ENCODE results near the gene CMSS1.
"Not testable (repeated sequence)": the region's sequence is repeated elsewhere in the genome, so short reads cannot be mapped to it uniquely, and the experiment has no call there.

CMSS1 gene

DNA sequence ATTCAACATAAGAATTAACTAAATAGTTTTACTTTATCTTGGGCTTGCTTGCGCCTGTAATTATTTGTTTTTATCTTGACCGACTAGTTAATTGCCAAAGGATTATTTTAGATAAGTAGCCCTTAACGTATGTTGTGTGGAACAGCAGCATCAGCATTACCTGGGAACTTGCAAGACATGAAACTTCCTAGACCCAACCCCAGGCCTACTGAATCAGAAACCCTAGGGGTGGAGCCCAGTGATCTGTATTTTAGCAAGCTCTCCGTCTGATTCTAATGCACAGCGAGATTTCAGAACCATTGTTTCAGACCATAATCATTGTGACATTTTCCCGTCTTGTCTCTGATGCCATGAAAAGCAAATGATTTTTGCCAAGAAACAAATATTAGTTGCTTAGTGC, 265.5 kb downstream of the CMSS1 start:
- no peak for DNase-seq (ENCODE audit: low read depth)

DNA sequence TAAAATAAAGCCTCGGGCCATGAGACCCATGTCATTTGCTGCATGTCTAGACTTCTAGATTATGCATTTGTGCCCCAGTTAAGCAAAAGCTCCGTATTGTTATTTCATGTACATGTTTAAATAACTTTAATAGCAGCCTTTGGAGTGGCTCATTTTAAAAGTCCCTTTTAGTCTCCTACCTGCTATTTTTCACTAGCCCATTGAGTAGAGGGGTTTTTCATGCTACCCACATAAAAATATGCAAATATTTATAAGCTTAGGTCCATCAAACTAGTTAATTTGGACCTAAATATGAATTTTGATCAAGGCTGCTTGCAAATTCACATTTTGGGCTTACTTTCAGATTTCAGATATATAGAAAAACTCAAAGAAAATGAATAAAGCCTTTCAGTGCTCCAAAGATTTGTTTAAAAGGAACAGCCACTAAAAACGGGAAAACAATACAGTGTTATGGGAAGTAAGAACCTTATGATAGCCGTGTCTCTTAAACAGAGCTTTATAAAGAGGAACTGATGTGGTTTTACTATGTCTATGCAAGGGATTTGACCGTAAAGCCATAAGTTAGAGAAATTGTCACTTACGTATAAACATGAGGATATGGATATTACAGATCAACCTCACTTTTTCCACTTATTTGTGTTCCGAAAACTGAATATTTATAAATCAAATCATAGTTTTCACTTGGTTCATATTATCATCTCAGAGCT, 266.6 kb downstream of the CMSS1 start:
- DNase-seq (ENCODE audit: low read depth), result no peak

DNA sequence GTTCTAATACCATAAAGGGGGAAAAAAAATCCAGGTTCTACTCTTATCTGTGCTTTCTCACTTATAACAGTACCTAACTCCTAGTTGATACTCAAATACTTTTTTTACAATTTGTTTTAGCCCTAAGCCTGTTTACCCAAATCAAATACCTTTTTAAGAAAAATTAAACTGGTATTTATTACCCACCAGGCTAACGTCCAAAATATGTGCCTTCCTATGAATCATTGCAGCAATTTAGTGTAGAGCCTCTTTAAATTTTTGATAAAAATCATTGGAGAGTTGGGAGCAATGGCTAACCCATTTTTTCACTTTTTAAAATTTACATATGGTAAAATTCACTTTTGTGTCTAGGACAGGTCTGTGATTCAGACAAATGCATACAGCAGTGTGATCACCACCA, 268.7 kb downstream of the CMSS1 start:
- no peak for DNase-seq (ENCODE audit: low read depth)

DNA sequence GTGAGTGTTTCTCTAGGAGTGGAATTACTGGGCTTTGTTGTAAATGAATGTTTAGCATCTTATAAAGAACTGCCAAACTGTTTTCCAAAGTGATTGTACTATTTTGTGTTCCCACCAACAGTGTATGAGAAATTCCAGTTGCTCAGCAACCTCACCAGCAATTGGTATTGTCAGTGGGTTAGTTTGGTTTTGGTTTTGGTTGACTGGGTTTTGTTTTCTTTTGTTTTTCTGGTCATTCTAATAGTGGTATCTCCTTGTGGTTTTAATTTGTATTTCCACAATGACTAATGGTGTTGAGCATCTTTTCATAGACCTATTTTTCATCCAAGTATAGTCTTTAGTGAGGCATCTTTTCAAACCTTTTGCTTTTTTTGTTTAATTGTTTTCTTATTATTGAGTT, 269.5 kb downstream of the CMSS1 start:
- no peak for DNase-seq (ENCODE audit: low read depth)

DNA sequence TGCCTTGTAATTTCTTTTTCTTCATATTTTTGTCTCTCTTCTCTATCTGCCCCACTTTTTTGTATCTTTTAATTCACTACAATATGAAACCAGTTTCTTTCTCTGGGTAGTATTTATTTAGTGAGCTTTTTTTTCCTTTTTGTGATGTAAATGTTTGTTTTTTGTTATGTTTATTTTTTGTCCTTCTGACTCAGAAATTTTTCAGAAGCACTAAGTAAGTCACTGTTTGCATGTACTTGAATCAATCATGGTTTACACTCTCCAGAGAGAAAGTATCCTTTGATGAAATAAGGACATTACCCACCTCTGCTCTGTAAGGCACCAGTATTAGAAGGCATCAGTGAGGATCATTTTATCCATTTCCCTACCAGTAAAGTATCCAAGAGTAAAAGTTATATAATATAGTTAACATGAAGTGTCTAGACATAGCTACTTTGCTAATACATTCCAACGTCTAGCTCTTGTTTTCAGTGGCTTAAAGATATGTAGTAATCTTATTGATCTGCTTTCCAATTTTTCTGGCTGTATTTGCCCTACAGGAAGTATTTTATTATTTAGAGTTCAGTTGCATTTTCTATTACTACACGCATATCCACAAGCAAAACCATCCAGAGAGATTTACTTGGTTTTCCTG, 271.2 kb downstream of the CMSS1 start:
- no peak for DNase-seq (ENCODE audit: low read depth)

DNA sequence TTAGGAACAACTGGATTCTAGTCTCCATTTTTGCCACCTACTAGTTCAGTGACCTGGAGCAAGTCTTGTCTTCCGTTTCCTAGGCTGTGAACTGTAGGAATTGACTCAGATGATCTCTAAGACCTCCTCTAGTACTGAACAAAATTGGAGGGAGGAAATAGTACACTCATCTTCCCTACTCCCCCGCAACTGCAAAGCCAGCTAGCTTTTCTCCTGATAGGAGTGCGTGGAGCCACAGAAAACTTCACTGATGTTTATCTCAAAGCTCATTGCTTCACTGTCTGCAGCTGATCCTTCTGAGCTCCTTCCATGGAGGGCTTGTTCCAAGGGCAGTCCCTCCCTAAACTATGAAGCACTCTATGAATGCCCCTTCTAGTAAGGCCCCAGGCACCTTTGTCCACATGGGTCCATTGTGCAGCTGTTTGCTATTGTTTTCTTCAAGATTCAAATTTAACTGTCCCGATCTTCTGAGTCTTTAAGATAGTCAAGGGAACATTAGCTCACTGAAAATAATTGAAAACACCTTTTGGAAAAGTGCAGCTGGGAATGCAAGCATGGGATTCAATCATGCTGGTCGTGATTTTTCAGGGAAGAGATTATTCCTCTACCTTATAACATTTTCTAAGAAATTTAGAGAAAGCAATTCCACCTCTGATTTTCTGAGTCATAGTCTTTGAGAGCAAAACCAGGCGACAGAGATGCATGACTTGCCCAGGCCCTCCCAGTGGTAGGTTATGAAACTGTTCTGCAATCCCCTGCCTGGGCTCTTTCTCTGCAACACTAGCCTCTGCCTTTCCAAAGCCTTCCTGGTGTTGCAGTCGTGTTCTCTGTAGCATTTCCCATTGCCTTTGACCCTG, 272.4 kb downstream of the CMSS1 start:
- DNase-seq (ENCODE audit: low read depth), result no peak

DNA sequence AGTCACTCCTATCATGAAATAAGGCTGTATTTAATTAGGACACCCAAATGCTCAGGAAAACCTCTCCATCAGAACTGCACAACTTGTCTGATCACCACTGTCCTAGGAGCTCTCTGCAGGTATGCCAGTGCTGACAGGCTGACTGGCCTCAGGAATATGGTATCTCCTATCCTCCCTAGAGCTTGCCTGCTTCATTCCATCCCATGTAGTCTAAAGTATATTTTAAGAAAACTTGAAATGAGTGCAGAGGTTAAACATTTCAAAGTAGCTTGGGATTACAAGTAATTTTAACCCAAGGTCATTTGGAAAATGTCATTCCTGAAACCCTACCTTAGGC, 273.0 kb downstream of the CMSS1 start:
- no peak for DNase-seq (ENCODE audit: low read depth)

DNA sequence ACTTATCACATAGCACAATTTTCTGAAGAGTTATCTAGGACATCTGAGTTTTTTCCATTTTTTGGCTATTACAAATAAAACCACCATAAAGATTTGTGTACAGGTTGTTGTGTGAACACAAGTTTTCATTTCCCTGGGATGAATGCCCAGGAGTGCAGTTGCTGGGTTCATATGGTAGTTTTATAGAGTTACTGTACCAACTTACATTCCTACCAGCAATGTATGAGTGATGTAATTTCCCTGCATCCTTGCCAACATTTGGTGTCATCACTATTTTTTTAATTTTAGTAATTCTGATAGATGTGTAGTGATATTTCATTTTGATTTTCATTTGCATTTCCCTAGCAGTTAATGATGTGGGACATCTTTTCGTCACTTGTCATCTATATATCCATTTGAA, 276.2 kb downstream of the CMSS1 start:
- no peak for DNase-seq (ENCODE audit: low read depth)

DNA sequence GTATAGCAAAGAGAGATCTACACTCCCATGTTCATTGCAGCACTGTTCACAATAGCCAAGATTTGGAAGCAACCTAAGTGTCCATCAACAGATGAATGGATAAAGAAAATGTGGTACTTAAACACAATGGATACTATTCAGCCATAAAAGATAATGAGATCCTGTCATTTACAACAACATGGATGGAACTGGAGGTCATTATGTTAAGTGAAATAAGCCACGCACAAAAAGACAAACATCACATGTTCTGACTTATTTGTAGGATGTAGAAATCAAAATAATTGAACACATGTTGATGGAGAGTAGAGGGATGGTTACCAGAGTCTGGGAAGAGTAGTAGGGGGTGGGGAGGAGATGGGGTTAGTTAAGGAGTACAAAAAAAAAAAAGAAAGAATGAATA, 278.6 kb downstream of the CMSS1 start:
- not testable (repeated sequence) for DNase-seq (ENCODE audit: low read depth)

DNA sequence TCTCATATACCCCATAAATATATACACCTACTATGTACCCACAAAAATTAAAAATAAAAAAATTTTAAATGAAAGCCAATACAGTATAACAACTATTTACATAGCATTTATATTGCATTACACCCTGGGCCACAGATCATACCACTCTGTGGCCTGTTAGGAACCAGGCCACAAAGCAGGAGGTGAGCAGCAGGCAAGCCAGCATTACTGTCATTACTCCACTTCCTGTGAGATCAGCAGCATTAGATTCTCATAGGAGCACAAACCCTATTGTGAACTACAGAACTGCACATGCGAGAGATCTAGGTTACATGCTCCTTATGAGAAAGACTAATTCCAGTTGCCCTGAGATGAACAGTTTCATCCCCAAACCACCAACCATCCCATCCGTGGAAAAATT, 279.2 kb downstream of the CMSS1 start:
- no peak for DNase-seq (ENCODE audit: low read depth)

DNA sequence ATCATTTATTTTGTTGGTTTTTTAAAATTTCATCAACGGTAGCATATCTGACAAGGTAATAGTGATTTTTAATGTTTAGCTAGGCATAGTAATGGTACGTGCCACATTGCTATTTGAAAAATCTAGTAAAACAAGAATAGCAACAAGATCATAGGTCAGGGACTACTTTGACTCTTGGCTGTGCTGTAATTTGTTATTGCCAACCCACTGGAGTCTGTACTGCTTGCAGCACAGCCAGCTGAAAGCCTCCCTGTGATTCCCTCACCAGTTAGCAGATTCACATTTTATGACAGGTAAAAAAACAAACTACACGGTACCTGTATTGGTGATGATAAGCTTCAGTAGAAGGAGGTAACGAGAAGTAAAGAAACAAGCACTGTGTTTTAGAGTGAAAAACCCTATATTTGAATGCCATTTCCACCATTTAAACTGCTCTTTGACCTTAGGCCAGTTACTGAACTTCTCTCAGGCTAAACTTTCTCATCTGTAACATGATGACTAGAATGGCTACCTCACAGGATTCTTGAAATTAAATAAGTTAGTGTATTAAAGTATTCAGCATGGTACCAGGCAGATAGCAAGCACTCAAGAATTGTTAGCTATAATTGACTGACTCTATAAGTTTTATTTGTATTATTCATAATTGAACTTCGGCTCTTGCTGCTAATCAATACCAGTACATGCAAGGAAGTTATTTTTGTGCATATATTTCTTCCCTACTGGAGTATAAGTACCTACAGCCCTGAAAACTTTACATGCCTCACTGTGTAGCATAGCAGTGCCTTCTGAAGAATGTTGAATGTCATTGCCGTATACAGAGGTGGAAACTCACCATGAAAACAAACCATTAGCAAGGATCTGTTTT, 280.5 kb downstream of the CMSS1 start:
- no peak for DNase-seq (ENCODE audit: low read depth)

DNA sequence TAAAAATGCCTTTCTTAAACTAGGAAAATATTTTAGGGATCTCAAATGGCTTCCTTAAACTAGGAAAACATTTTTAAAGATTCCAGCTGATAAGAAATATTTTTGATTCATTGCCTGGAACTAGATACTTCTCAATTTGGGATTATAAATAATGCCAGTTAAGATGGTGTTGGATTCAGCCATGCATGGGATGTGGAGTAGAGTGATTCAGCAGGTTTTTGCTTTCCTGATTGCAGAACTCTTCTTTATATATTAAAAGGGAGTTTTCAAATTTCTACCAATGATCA, 281.1 kb downstream of the CMSS1 start:
- DNase-seq (ENCODE audit: low read depth), result no peak

DNA sequence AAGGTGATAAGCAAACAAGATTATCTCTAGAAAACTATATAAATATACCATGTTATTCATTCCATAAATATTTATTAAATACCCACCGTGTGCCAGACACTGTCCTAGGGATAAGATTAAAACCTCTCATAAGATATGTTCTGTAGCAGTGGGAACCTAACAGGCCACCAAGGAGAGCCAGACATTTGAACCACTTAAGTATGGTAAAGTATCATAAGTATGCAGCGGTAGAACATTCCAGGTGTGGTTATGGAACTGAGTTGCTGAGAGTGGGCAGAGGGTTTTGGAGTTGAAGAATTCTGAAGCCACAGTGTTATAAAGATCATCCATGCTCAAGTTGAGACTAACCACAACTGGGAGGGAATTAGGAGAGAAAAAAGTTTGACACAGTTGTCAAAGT, 282.0 kb downstream of the CMSS1 start:
- DNase-seq (ENCODE audit: low read depth), result no peak

DNA sequence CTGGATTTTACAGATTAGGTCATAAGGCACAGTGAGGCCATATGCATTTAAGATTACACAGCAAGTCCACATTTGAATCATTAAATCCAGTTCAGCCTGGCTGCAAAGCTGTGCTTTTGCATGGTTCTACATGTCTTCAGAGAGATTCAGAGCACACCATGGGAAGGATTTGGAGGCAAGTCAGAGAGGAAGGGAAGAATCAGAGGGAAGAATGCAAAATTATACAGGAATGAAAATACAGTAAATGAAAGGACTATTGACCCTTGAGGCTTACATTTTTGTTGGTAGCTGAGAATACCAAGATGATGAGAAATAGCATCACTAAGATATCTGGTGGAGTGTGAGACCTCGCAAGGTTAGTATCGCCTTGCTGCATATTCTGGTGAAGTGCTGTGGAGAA, 282.8 kb downstream of the CMSS1 start:
- no peak for DNase-seq (ENCODE audit: low read depth)

DNA sequence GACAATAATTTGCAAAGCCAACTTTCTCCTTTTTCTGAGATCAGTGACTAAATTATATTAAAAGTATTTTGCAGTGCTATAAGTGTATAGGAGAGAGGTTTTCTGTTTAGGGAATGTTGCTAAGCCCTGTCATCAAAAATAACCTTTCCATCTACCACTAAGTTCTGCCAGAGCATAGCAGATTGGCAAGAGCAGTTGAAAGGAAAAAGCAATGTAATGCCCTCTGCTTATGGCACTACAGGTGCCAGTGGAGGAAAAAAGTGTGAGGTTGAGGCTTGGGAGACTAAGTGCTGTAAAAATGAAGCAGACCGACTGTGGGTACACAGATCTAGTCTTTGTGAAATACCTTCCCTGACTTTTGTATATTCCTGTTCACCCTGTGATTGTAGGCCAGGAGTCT, 285.1 kb downstream of the CMSS1 start:
- DNase-seq (ENCODE audit: low read depth), result no peak

DNA sequence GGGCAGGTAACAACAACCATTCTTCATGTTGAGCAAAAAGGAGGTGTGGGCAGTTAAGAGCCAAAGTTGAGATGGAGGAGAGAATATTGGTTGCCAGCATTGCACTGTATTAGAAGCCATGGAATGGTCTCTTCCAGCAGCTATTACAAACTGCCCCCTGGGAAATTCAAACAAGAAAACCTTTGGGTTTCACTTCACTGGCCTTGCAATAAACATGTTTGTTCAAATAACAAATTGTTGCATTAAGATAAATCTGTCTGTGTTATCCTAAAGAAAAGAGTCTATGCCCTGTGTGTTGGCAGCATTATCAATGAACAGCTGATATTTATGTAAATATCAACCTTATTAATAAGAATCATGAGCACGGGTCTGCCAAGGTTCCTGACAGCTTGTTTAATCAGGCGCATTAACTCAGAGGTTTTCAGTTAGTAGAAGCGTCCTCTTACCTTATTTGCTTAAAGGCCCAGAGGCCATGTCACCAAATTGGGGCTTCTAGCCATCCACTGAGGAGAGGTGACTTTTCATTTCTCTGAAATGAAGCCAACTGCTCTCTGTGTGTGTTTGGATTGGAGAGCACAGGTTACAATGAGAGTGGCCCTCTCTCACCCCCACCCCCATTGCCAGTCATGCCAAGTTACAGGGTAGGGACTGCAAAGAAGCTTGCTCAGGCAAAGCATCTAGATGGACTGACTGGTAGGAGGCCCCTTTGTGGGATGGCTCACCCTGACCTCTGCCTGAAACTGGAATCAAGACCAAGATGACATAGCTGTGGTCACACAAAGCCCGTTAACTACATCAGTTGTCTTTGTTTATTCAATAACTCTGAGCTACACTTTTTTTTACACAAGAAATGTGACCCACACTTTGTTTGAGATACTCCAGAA, 286.1 kb downstream of the CMSS1 start:
- DNase-seq (ENCODE audit: low read depth), result no peak

DNA sequence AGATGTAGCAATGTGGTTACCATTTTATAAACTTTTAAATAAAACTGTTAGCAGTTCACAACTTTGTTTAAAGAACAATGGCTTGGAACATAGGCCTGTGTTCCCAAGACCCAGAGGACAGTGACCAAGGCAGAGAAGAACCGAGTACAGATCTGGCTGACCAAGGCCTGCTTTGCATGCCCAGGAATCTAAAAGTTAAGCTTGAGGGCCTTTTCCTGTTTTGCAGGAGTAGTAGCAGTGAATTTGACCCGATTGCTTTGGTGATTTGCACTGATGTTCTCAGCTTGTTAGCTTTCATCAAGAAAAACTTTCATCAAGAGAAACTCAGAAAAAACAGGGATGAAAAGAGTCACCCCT, 286.8 kb downstream of the CMSS1 start:
- no peak for DNase-seq (ENCODE audit: low read depth)

DNA sequence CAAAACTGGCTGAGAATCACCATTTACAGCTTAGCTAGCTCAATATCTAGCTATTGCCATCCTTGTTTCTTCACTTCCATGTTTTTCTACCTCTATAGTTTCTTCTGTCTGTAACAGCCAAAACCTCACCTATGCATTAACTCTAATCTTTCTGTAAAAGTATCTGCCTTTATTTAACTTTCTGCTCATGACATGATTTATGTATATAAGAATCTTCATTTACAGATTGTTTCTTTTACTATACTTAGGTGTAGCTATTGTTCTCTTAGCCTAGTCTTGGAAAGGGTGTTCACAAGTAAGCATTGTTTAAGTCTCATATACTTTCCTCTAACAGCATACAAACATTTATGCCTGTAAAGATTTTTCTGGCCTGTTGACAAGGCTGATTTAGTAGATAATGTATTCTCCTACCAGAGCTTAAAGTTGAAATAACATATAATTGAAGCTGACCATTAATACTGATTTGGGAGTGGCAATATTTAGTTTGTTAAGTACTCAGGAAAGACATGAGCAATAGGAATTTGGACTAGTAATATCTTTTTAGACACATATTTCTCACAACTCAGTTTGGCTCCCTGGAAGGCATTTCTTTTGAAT, 287.3 kb downstream of the CMSS1 start:
- DNase-seq (ENCODE audit: low read depth), result no peak

DNA sequence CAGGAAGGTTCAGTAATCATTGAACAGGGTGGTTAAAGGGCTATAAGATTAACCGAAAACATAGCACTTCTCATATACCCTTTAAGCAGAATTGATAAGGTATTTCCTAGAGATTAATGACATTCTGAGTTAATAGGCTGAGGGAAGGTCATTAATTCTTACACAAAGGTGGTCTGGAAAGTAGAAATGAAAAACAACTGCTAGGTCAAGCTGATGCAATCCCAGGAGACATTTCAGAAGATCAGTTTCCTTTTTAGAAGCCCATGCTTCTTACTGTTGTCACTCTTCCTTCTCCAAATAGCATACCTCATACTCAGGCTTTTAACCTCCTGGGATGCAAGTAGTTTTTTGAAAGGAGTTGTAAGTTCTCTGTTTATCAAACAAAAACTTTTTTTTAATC, 287.8 kb downstream of the CMSS1 start:
- DNase-seq (ENCODE audit: low read depth), result no peak

DNA sequence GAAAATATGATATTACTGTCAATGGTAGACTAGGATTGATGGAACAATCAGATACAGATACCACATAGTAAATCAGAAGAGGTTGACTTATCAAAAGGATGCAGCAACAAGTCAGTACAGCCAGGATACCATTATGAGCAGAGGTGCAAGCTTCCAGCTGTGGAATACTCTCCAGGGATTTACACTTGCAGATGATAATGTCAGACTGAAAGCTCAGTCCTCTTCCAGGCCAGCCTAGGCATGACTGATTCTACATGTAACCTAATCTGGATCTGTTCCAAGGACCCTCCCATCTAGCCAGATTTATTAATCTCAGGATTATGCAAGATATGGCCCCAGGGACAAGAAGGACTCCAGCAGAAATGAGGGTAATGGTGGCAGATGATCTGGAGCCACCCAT, 288.4 kb downstream of the CMSS1 start:
- no peak for DNase-seq (ENCODE audit: low read depth)

DNA sequence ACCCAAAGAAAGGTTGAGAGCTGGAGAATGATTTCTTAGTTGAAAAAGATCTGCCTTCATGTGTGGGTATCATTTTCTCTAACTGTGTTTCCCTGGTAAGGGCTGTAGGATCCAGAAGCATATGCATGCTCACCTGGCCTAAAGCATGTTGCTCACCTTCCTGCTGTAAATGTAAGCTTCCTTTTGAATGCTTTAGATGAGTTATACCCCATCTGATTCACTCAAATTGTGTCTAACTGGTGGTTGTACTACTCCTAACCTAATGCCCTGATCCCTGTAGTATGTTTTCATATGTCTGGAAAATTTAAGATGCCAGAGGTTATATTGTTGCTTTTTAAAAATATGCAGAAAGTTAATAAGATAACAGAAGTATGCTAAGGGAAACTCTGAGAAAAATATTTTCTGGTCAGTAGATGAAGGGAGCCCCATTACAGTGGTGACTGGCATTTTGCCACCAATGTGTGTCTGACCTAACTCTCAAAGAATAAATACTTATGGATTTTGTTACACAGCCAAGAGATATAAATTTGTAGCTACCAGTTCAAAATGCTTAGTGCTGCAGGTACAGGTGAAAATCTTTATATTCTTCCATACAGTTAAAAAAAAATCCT, 289.0 kb downstream of the CMSS1 start:
- no peak for DNase-seq (ENCODE audit: low read depth)
